MM.1S (cell line): ENCODE results near the gene SLC37A3.

ENCODE experiments used
- DNase-seq: peaks from one replicate; pipeline ENCODE4 v3.0.0-alpha.2; 2015
- H2AFZ ChIP-seq: fragments of 300-600 bp; sonication (generic); 2 replicates; pipeline ENCODE4 v1.6.0; 2016; ENCODE audit warnings: antibody characterized with exemption, low read length
- H3F3A ChIP-seq: fragments of 300-600 bp; sonication (generic); 2 replicates; pipeline ENCODE4 v1.6.1; 2016; ENCODE audit warnings: mild to moderate bottlenecking, antibody characterized with exemption, low read length, moderate library complexity, mixed read lengths; ENCODE audit not compliant: insufficient read depth
- H3K27ac ChIP-seq: fragments of 300-600 bp; sonication (generic); 2 replicates; pipeline ENCODE4 v1.5.1; 2016; ENCODE audit warnings: mild to moderate bottlenecking, low read length
- H3K27me3 ChIP-seq: fragments of 300-600 bp; sonication (generic); replicated peaks from 2 replicates; pipeline ENCODE4 v1.6.0; 2016; ENCODE audit warnings: low read length; ENCODE audit not compliant: insufficient read depth
- H3K36me3 ChIP-seq: fragments of 300-600 bp; sonication (generic); replicated peaks from 2 replicates; pipeline ENCODE4 v1.6.1; 2016; ENCODE audit warnings: mild to moderate bottlenecking, low read length, mixed read lengths; ENCODE audit not compliant: insufficient read depth
- H3K4me1 ChIP-seq: fragments of 300-600 bp; sonication (generic); 2 replicates; pipeline ENCODE4 v1.6.1; 2016; ENCODE audit warnings: low read length, mixed read lengths
- H3K4me2 ChIP-seq: fragments of 300-600 bp; sonication (generic); 2 replicates; pipeline ENCODE4 v1.6.0; 2016; ENCODE audit warnings: low read depth, low read length
- H3K4me3 ChIP-seq: fragments of 300-600 bp; sonication (generic); 2 replicates; pipeline ENCODE4 v1.5.1; 2016; ENCODE audit warnings: low read length, mixed read lengths
- H3K79me2 ChIP-seq: fragments of 300-600 bp; sonication (generic); 2 replicates; pipeline ENCODE4 v1.6.1; 2016; ENCODE audit warnings: mixed run types, low read length, mixed read lengths
- H3K9ac ChIP-seq: fragments of 300-600 bp; sonication (generic); 2 replicates; pipeline ENCODE4 v1.6.1; 2016; ENCODE audit warnings: low read length, mixed read lengths
- H3K9me2 ChIP-seq: fragments of 300-600 bp; sonication (generic); replicated peaks from 2 replicates; pipeline ENCODE4 v1.6.1; 2016; ENCODE audit warnings: mild to moderate bottlenecking, low read length, mixed read lengths; ENCODE audit not compliant: insufficient read depth
- H3K9me3 ChIP-seq: fragments of 300-600 bp; sonication (generic); replicated peaks from 2 replicates; pipeline ENCODE4 v1.6.1; 2016; ENCODE audit warnings: mild to moderate bottlenecking, low read length, mixed read lengths; ENCODE audit not compliant: insufficient read depth
- H4K20me1 ChIP-seq: fragments of 300-600 bp; sonication (generic); 2 replicates; pipeline ENCODE4 v1.6.1; 2016; ENCODE audit warnings: mild to moderate bottlenecking, low read length, moderate library complexity, mixed read lengths; ENCODE audit not compliant: insufficient read depth
- CTCF ChIP-seq: fragments of 300-600 bp; sonication (generic); IDR thresholded peaks from 2 replicates; pipeline ENCODE4 v1.5.1; 2016; ENCODE audit warnings: antibody characterized with exemption, low read length, mixed read lengths
- EZH2 ChIP-seq: fragments of 300-600 bp; sonication (generic); optimal IDR thresholded peaks from 2 replicates; pipeline ENCODE3; 2017; ENCODE audit warnings: low read depth, mild to moderate bottlenecking, antibody characterized with exemption, low read length, mixed read lengths
- EZH2phosphoT487 ChIP-seq: fragments of 300-600 bp; sonication (generic); IDR thresholded peaks from 2 replicates; pipeline ENCODE4 v1.6.1; 2018; ENCODE audit warnings: antibody characterized with exemption, low read length

The SLC37A3 gene

DNA sequence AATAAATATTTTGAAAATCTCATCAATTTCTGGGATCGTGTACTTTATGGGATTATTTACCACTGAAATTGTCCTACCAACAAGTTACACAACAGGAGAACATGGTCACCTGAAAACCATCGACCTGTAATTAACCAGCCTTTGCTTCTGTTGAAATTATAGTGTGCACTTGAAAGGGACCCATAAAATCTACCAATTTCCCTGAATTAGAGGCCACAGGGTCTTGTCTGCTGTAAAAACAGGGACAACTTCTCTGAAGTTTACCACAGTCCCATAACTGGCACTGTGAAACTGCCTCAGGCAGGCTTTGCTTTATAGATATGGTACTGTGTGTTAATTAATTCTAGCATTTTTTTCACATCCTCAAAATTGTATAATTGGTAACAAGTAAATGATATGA, 43.2 kb upstream of the SLC37A3 start:
- Histone ChIP-seq H2AFZ (no peak overlapping the region), H3K4me1 (no peaks in the 10 kb centered on the region), H3F3A (no peaks in the 10 kb centered on the region), H3K4me2 (no peak overlapping the region), H3K9me2 (no peaks in the 10 kb centered on the region), H3K9ac (no peak overlapping the region), H3K4me3 (no peak overlapping the region), H3K9me3 (no peaks in the 10 kb centered on the region), H3K27ac (no peak overlapping the region), H3K79me2 (no peaks in the 10 kb centered on the region), H3K36me3 (no peaks in the 10 kb centered on the region), H3K27me3 (no peaks in the 10 kb centered on the region), H4K20me1 (no peaks in the 10 kb centered on the region)
- DNase-seq, result no peak
- no peak for TF ChIP-seq CTCF
- no peak for TF ChIP-seq EZH2
- TF ChIP-seq EZH2phosphoT487, result no peak

DNA sequence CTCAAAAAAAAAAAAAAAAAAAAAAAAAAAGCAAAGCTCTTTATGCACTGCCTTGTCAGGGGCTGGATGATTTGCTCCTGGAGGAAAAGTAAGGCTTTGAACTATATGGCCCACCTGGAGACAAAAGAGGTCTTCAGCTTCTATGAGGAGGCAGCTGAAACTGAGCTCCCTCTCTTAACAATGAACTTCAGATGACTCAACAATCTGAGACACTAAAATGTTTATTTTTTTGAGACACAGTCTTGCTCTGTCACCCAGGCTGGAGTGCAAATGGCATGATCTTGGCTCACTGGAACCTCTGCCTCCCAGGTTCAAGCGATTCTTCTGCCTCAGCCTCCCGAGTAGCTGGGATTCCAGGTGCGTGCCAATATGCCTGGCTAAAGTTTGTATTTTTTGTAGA, 42.3 kb upstream of the SLC37A3 start:
- no peak for DNase-seq
- H4K20me1 ChIP-seq, result no peaks in the 10 kb centered on the region
- no peaks in the 10 kb centered on the region for H3K79me2 ChIP-seq

DNA sequence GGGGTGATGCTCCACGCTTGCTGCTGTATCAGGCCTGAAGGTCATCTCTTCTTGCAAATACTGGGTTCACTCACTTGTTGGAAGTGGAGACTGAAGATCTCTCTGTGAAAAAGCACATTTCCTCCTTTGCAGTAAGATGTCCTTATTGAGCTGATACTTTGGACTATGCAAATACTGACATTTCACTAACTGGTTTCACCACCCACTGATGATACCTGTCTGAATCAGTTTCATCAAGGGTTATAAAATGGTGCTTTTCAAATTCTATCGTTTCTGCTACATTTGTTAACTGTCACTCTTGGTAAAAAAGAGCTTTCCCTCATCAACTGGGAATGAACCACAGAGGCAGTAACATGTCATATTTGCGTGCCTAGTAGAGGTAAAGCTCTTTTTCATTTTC, 41.0 kb upstream of the SLC37A3 start:
- Histone ChIP-seq H3K4me2 (no peak overlapping the region), H3K9me3 (no peaks in the 10 kb centered on the region), H3K4me3 (no peak overlapping the region), H3F3A (no peaks in the 10 kb centered on the region), H3K4me1 (no peaks in the 10 kb centered on the region), H3K9me2 (no peaks in the 10 kb centered on the region), H3K79me2 (no peaks in the 10 kb centered on the region), H2AFZ (no peak overlapping the region), H3K27me3 (no peaks in the 10 kb centered on the region), H3K36me3 (no peaks in the 10 kb centered on the region), H4K20me1 (no peaks in the 10 kb centered on the region), H3K9ac (no peak overlapping the region), H3K27ac (no peak overlapping the region)
- no peak for DNase-seq
- TF ChIP-seq EZH2 (no peak), EZH2phosphoT487 (no peak), CTCF (no peak)

More for the DNA sequence above, 42.3 kb upstream of the SLC37A3 start:
- Histone ChIP-seq H3K9me2 (no peaks in the 10 kb centered on the region), H3K4me2 (no peak overlapping the region), H3K9me3 (no peaks in the 10 kb centered on the region), H2AFZ (no peak overlapping the region), H3K36me3 (no peaks in the 10 kb centered on the region), H3K9ac (no peak overlapping the region), H3K4me3 (no peak overlapping the region), H3K27me3 (no peaks in the 10 kb centered on the region), H3K27ac (no peak overlapping the region), H3F3A (no peaks in the 10 kb centered on the region), H3K4me1 (no peaks in the 10 kb centered on the region)
- no peak for TF ChIP-seq EZH2
- TF ChIP-seq EZH2phosphoT487, result no peak
- TF ChIP-seq CTCF, result no peak
